GM12878 (cell line): Measurements from ENCODE around the gene ZSCAN20. TPM values are rescaled to one million over a fixed set of nuclear protein-coding genes. Genes with fewer than 3 reads are reported as not detected.

Experiments used
- ATAC-seq: fragments of 200-7000 bp; cut with Tn5 transposase; 3 replicates; pipeline ENCODE4 v1.9.1; 2020; ENCODE audit warnings: mild to moderate bottlenecking, moderate library complexity
- BruUV-seq: library from RNA; stranded (reverse); fragments of 400-500 nt; replicated peaks from 2 replicates; lab custom pipeline; 2021; lab: Mats Ljungman, UMichigan
- CTCF ChIA-PET: fragments of 300-600 bp; sonication (Branson Sonifier 250); formaldehyde crosslinking; extraction: SDS; loops from one replicate; lab custom pipeline; 2021; ENCODE audit warnings: inconsistent platforms; lab: Yijun Ruan, JAX
- POLR2A ChIA-PET: fragments of 350-600 bp; formaldehyde crosslinking; extraction: SDS; loops from one replicate; lab custom pipeline; 2021; ENCODE audit warnings: inconsistent platforms; lab: Charles Lee
- RAD21 ChIA-PET: fragments of 300-600 bp; sonication (Branson Sonifier 250); formaldehyde crosslinking; loops from one replicate; lab custom pipeline; 2023; ENCODE audit warnings: antibody characterized with exemption; ENCODE audit not compliant: unreplicated experiment; lab: Charles Lee
- SMC1A ChIA-PET: fragments of 300-600 bp; sonication (Branson Sonifier 250); formaldehyde crosslinking; loops from one replicate; lab custom pipeline; 2023; ENCODE audit not compliant: unreplicated experiment, uncharacterized antibody; lab: Charles Lee
- DNase-seq: peaks from one replicate; pipeline ENCODE4 v3.0.0-alpha.2; 2011; ENCODE audit warnings: low read depth, low spot score
- FAIRE-seq: peaks from 3 replicates; lab custom pipeline; 2011; peaks lifted over from hg19 to GRCh38; lab: Jason Lieb, UNC
- H2AFZ ChIP-seq: 2 replicates; pipeline ENCODE4 v1.6.0; 2011; ENCODE audit warnings: low read depth, low read length, control low read depth; ENCODE audit not compliant: control insufficient read depth
- H3K27ac ChIP-seq: 2 replicates; pipeline ENCODE4 v1.5.1; 2011; ENCODE audit warnings: control low read depth; ENCODE audit not compliant: control insufficient read depth, insufficient read depth
- H3K27me3 ChIP-seq, 2 experiments: replicated peaks in 1 of 2; 2 replicates each; pipeline versions ENCODE4 v1.6.0 to v1.6.1; 2011; ENCODE audit warnings: low read length in 1 of 2; ENCODE audit not compliant: control insufficient read depth in 2 of 2, insufficient read depth in 2 of 2
- H3K36me3 ChIP-seq, 2 experiments: 2 replicates each; pipeline ENCODE4 v1.5.1; 2011; ENCODE audit warnings: low read length in 1 of 2; ENCODE audit not compliant: control insufficient read depth in 2 of 2, insufficient read depth in 2 of 2
- H3K4me1 ChIP-seq: 2 replicates; pipeline ENCODE4 v1.6.1; 2011; ENCODE audit warnings: mild to moderate bottlenecking, low read length, moderate library complexity, mixed read lengths; ENCODE audit not compliant: control insufficient read depth, insufficient read depth
- H3K4me2 ChIP-seq: 2 replicates; pipeline ENCODE4 v1.6.0; 2011; ENCODE audit warnings: control low read depth; ENCODE audit not compliant: control insufficient read depth, insufficient read depth
- H3K4me3 ChIP-seq: fragments of 200-600 bp; sonication (generic); 2 replicates; pipeline ENCODE4 v1.5.1; 2016
- H3K79me2 ChIP-seq: 2 replicates; pipeline ENCODE4 v1.6.0; 2011; ENCODE audit warnings: low read length; ENCODE audit not compliant: control insufficient read depth, insufficient read depth
- H3K9ac ChIP-seq: 2 replicates; pipeline ENCODE4 v1.8.0; 2011; ENCODE audit warnings: low read length, control low read depth, mixed read lengths; ENCODE audit not compliant: control insufficient read depth, insufficient read depth
- H3K9me3 ChIP-seq: replicated peaks from 3 replicates; pipeline ENCODE4 v1.5.1; 2011; ENCODE audit warnings: mild to moderate bottlenecking, low read length; ENCODE audit not compliant: control insufficient read depth, insufficient read depth
- H4K20me1 ChIP-seq: 2 replicates; pipeline ENCODE4 v1.6.0; 2011; ENCODE audit not compliant: control insufficient read depth, insufficient read depth
- BHLHE40 ChIP-seq, 2 experiments: fragments of 450-650 bp in 1 of 2; IDR thresholded peaks; 2 replicates each; pipeline ENCODE4 v1.6.1; 2011 to 2017; ENCODE audit warnings: low read depth in 2 of 2, borderline replicate concordance in 1 of 2, improper control_type of control experiment in 1 of 2, low read length in 1 of 2, mild to moderate bottlenecking in 1 of 2
- CHD1 ChIP-seq: IDR thresholded peaks from 2 replicates; pipeline ENCODE4 v1.6.1; 2012; ENCODE audit warnings: low read depth, low read length, improper control_type of control experiment
- JUNB ChIP-seq: IDR thresholded peaks from 2 replicates; pipeline ENCODE4 v1.6.1; 2016; ENCODE audit warnings: antibody characterized with exemption, mild to moderate bottlenecking
- JUND ChIP-seq: IDR thresholded peaks from 2 replicates; pipeline ENCODE4 v1.6.1; 2012; ENCODE audit warnings: low read depth, mild to moderate bottlenecking, low read length, improper control_type of control experiment, moderate library complexity
- MXI1 ChIP-seq: fragments of 150-350 bp; IDR thresholded peaks from 2 replicates; pipeline ENCODE4 v1.6.1; 2011; ENCODE audit warnings: low read depth, mild to moderate bottlenecking, inconsistent platforms, low read length, improper control_type of control experiment
- SIN3A ChIP-seq: IDR thresholded peaks from 2 replicates; pipeline ENCODE4 v1.6.1; 2012; ENCODE audit warnings: low read depth, low read length, improper control_type of control experiment
- SMC3 ChIP-seq: IDR thresholded peaks from 2 replicates; pipeline ENCODE4 v1.6.1; 2011; ENCODE audit warnings: low read length, improper control_type of control experiment, borderline replicate concordance
- TCF3 ChIP-seq: IDR thresholded peaks from 2 replicates; pipeline ENCODE4 v1.6.1; 2012; ENCODE audit warnings: low read depth, mild to moderate bottlenecking, low read length, borderline replicate concordance; ENCODE audit not compliant: insufficient read depth
- WRNIP1 ChIP-seq: IDR thresholded peaks from 2 replicates; pipeline ENCODE4 v1.6.1; 2011; ENCODE audit warnings: low read depth, low read length, improper control_type of control experiment, borderline replicate concordance
- ZBED1 ChIP-seq: IDR thresholded peaks from 2 replicates; pipeline ENCODE4 v1.6.1; 2016; ENCODE audit warnings: borderline replicate concordance
- WGBS: methylation state at CpG from one replicate; pipeline ENCODE4 v1.1.6; 2016; ENCODE audit warnings: low lambda C conversion rate; ENCODE audit not compliant: insufficient replicate concordance, insufficient coverage; ENCODE audit errors: missing lambda C conversion rate; 5-methylcytosine and 5-hydroxymethylcytosine counted together
- in situ Hi-C: fragments of 300-500 bp; cut with MboI; formaldehyde crosslinking; loops from 9 replicates; pipeline ENCODE4 v1.14.3; 2018; ENCODE audit warnings: mixed read lengths
- intact Hi-C: fragments of 100-400 bp; cut with micrococcal nuclease; formaldehyde crosslinking; loops from one replicate; pipeline ENCODE4 v1.14.2; 2022; ENCODE audit not compliant: unreplicated experiment
- polyA plus RNA-seq, 11 experiments: library from polyadenylated mRNA; depleted of rRNA in 4 of 11; unstranded in 6 of 11; stranded (reverse) in 5 of 11; fragments of >200 nt; fragmentation: Nextera tagmentation in 4 of 11; fragmentation: Illumina TruSeq in 1 of 11; extraction: Ambion mirVana in 4 of 11; extraction: Trizol in 1 of 11; gene quantifications; 1 replicate in 1 of 11; 2 replicates in 10 of 11; pipeline versions ENCODE4 v1.2.1 to v1.2.3, GENCODE V29; 2011 to 2016; ENCODE audit warnings: inconsistent platforms in 2 of 11, missing spikeins in 2 of 11, low read depth in 1 of 11
- total RNA-seq, 4 experiments: library from RNA; depleted of rRNA in 3 of 4; stranded (reverse); fragments of >200 nt in 3 of 4; fragmentation: Illumina TruSeq in 1 of 4; extraction: Trizol in 1 of 4; gene quantifications; 2 replicates each; pipeline versions ENCODE4 v1.2.1 to v1.2.3, GENCODE V29; 2013 to 2021
- TF ChIP-seq, protein P1 (sequence below): fragments of 450-650 bp; formaldehyde crosslinking; IDR thresholded peaks from 2 replicates; pipeline ENCODE4 v1.5.0; 2022; ENCODE audit warnings: mild to moderate bottlenecking, missing genetic modification characterization
- TF ChIP-seq, protein P2 (sequence below): fragments of 450-650 bp; IDR thresholded peaks from 2 replicates; pipeline ENCODE4 v1.6.1; 2018; ENCODE audit warnings: borderline replicate concordance, mild to moderate bottlenecking; ENCODE audit not compliant: partially characterized antibody
- TF ChIP-seq, protein P3 (sequence below): IDR thresholded peaks from 2 replicates; pipeline ENCODE4 v1.6.1; 2012; ENCODE audit warnings: low read depth, low read length, improper control_type of control experiment
- TF ChIP-seq, protein P4 (sequence below): IDR thresholded peaks from 2 replicates; pipeline ENCODE4 v1.6.1; 2012; ENCODE audit warnings: low read depth, low read length, improper control_type of control experiment
- TF ChIP-seq, protein P5 (sequence below): fragments of 450-650 bp; IDR thresholded peaks from 2 replicates; pipeline ENCODE4 v1.6.1; 2016; ENCODE audit warnings: mild to moderate bottlenecking

The ZSCAN20 gene
- total and polyA plus RNA-seq, 10 of the 15 experiments (the other 5 are each of a cell fraction or from before 2014, with no cell fraction given): 0.35 to 5.1 (median 2.4) TPM

DNA sequence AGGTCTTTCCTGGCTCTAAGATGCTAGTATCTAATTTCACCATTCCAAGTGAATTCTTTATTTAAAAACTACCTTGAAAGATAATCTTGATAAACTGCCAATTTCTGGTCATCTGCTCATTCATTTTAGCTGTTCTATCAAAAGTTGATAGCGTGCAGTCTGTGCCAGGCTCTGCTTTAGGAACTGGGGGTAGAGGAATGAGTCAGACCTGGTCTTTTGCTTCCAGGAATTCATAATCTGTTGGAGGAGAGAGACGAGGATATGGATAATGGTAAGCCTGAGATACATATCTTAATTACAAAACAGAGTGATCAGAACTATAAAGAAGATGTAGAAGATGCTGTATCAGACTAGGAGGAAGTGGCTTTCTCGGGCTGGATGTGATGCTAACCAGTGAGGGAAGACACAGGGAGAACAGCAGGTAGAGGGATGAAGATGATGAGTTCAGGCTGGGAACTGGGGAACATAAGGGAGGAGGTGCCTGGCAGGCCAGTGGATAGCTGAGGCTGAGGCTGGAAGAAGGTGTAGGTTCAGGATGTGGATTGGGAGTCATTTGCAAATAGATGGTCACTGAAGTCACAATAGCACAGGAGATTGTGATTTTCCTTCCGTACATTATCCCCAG is 29.3 kb upstream of the ZSCAN20 start:
- RAD21 ChIA-PET: no interaction called here
- H3K4me2 ChIP-seq: no peak overlapping the region
- H3K9ac ChIP-seq: no peak overlapping the region

More for the DNA sequence above, 29.3 kb upstream of the ZSCAN20 start:
- DNase-seq (no peak), ATAC-seq (no peak), FAIRE-seq (no peak)
- TF ChIP-seq BHLHE40 (IDR thresholded peaks at IDR 0.05; ENCODE audit: borderline replicate concordance in 1 of 2, low read depth in 2 of 2, low read length in 1 of 2) (no peak), WRNIP1 (no peak), JUND (no peak), CHD1 (no peak), MXI1 (no peak), TCF3 (no peak), SIN3A (no peak), SMC3 (no peak), JUNB (no peak), ZBED1 (no peak)
- TF ChIP-seq, protein P1, sequence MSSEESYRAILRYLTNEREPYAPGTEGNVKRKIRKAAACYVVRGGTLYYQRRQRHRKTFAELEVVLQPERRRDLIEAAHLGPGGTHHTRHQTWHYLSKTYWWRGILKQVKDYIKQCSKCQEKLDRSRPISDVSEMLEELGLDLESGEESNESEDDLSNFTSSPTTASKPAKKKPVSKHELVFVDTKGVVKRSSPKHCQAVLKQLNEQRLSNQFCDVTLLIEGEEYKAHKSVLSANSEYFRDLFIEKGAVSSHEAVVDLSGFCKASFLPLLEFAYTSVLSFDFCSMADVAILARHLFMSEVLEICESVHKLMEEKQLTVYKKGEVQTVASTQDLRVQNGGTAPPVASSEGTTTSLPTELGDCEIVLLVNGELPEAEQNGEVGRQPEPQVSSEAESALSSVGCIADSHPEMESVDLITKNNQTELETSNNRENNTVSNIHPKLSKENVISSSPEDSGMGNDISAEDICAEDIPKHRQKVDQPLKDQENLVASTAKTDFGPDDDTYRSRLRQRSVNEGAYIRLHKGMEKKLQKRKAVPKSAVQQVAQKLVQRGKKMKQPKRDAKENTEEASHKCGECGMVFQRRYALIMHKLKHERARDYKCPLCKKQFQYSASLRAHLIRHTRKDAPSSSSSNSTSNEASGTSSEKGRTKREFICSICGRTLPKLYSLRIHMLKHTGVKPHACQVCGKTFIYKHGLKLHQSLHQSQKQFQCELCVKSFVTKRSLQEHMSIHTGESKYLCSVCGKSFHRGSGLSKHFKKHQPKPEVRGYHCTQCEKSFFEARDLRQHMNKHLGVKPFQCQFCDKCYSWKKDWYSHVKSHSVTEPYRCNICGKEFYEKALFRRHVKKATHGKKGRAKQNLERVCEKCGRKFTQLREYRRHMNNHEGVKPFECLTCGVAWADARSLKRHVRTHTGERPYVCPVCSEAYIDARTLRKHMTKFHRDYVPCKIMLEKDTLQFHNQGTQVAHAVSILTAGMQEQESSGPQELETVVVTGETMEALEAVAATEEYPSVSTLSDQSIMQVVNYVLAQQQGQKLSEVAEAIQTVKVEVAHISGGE (CRISPR knock-in tag): no peak
- TF ChIP-seq, protein P2, sequence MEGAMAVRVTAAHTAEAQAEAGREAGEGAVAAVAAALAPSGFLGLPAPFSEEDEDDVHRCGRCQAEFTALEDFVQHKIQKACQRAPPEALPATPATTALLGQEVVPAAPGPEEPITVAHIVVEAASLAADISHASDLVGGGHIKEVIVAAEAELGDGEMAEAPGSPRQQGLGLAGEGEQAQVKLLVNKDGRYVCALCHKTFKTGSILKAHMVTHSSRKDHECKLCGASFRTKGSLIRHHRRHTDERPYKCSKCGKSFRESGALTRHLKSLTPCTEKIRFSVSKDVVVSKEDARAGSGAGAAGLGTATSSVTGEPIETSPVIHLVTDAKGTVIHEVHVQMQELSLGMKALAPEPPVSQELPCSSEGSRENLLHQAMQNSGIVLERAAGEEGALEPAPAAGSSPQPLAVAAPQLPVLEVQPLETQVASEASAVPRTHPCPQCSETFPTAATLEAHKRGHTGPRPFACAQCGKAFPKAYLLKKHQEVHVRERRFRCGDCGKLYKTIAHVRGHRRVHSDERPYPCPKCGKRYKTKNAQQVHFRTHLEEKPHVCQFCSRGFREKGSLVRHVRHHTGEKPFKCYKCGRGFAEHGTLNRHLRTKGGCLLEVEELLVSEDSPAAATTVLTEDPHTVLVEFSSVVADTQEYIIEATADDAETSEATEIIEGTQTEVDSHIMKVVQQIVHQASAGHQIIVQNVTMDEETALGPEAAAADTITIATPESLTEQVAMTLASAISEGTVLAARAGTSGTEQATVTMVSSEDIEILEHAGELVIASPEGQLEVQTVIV: no peak
- TF ChIP-seq, protein P3, sequence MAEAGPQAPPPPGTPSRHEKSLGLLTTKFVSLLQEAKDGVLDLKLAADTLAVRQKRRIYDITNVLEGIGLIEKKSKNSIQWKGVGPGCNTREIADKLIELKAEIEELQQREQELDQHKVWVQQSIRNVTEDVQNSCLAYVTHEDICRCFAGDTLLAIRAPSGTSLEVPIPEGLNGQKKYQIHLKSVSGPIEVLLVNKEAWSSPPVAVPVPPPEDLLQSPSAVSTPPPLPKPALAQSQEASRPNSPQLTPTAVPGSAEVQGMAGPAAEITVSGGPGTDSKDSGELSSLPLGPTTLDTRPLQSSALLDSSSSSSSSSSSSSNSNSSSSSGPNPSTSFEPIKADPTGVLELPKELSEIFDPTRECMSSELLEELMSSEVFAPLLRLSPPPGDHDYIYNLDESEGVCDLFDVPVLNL: no peak
- TF ChIP-seq, protein P4, sequence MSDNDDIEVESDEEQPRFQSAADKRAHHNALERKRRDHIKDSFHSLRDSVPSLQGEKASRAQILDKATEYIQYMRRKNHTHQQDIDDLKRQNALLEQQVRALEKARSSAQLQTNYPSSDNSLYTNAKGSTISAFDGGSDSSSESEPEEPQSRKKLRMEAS: no peak
- TF ChIP-seq, protein P5, sequence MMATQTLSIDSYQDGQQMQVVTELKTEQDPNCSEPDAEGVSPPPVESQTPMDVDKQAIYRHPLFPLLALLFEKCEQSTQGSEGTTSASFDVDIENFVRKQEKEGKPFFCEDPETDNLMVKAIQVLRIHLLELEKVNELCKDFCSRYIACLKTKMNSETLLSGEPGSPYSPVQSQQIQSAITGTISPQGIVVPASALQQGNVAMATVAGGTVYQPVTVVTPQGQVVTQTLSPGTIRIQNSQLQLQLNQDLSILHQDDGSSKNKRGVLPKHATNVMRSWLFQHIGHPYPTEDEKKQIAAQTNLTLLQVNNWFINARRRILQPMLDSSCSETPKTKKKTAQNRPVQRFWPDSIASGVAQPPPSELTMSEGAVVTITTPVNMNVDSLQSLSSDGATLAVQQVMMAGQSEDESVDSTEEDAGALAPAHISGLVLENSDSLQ: no peak
- ChIA-PET POLR2A (interaction anchor here (1.0 kb wide), 1 partner anchor 12 kb away, joined by 3 read pairs; no protein-coding TSS in a partner anchor), CTCF (no interaction called here), SMC1A (interaction anchor here (1.2 kb wide), 1 partner anchor 16 kb away, joined by 3 read pairs; no protein-coding TSS in a partner anchor)
- Histone ChIP-seq H3K9me3 (no peaks in the 10 kb centered on the region; the same call in 1 of the 3 replicates), H3K36me3 (no peaks in the 10 kb centered on the region), H4K20me1 (no peaks in the 10 kb centered on the region; the same call in 1 of the 2 replicates), H3K4me1 (no peaks in the 10 kb centered on the region; the same call in 1 of the 2 replicates), H3K27me3 (peaks cover 4 to 5% of the 10 kb centered on the region in 2 experiments; a peak in 3 of 4 replicates), H2AFZ (no peak overlapping the region), H3K79me2 (no peaks in the 10 kb centered on the region), H3K4me3 (no peak overlapping the region), H3K27ac (no peak overlapping the region)
- BruUV-seq: no TSS peak
- in situ Hi-C loops: no loop called here
- WGBS: 24% methylated on average over 4 of the region's 4 CpGs
- intact Hi-C loops: no loop called here
